H54 (cell line): ENCODE results near the gene KIAA0513.

Experiments
- DNase-seq: peaks from one replicate; pipeline ENCODE4 v3.0.0; 2011; ENCODE audit warnings: low spot score, mixed read lengths; ENCODE audit not compliant: insufficient read length
- FAIRE-seq: peaks from 3 replicates; lab custom pipeline; 2011; peaks lifted over from hg19 to GRCh38; lab: Jason Lieb, UNC
- POLR2A ChIP-seq: IDR thresholded peaks from 2 replicates; pipeline ENCODE4 v1.6.1; 2011; ENCODE audit warnings: low read depth, mild to moderate bottlenecking, low read length

The KIAA0513 gene

DNA sequence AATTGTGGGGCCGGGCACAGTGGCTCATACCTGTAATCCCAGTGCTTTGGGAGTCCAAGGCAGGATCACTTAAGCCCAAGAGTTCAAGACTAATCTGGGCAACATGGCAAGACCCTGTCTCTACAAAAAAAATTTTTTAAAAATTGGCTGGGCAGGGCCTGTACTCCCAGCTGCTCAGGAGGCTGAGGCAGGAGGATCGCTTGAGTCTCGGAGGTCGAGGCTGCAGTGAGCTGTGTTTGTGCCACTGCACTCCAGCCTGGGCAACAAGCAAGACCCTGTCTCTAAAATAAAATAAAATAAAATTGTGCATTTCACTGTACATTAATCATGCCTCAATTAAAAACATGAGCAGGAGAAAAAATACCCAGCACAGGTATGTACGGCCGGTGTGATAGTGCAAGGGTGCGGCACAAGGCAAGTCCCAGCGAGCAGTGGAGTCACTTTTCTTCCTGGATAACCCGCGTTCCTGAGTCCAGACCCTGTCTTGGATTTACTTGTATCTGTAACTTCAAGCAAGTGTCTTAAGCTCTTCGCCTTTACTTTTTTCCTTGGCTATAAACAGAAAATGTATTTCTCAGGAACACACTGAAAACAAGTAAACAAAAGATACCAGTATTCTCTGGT lies 27.6 kb upstream of the KIAA0513 start:
- TF ChIP-seq POLR2A, result no peak
- FAIRE-seq (no peak), DNase-seq (no peak)

DNA sequence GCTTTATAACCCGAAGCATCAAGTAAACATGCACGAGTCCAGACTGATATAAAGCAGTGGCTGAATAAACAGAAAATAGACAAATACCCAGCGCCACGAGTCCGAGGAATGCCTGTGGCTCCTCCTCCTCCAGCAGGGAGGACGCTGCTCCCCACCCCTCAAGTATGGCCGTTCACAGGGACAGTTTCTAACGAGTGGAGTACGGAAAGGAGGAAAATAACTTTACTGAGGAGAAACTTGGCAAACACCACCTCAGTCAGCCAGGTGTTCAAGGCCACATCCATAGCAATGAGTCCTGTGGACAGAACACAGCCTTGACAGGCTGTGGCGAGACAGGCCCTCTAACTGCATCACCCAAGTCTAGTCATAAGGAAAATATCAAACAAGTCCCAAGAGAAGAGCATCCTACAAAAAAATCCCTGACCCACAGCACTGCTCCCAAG lies 25.5 kb upstream of the KIAA0513 start:
- DNase-seq (no peak), FAIRE-seq (no peak)
- no peak for TF ChIP-seq POLR2A

DNA sequence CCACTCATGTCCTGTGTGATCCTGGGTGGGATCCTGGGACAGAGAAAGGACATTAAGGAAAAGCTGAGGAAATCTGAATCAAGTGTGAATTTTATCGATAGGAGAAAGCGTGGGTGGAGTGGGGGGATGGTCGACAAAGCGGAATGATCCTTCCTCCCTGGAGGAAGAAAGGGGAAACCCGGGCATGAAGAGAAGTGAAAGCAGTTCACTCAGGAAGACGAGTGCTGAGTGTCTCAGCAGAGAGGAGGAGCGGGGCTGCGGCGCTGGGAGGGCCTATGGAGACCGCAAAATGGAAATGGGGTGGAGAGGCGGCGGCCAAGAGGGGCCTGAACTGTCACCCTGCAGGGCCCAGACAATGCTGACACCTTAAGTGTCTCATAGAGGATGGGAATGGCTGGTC lies 25.0 kb upstream of the KIAA0513 start:
- TF ChIP-seq POLR2A, result no peak
- DNase-seq, result no peak
- no peak for FAIRE-seq

DNA sequence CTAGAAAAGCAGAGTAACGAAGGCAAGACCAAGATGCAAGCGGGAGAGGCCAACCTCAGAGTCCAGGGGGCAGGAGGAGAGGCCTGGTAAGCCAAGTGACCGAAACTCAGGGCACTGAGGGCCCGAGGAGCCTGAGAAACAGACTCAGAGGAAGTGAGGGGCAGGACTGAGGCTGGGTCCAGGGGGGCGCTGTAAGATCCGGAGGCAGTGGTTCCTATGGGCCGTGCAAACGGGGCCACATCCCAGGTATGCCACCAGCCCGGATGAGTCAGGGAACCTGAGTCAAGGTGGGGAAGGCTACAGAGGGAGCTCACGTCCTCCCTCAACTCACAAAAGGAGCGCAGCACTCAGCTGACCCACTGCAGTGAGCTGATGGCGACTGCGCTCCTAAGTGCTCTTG lies 24.5 kb upstream of the KIAA0513 start:
- TF ChIP-seq POLR2A, result no peak
- FAIRE-seq (no peak), DNase-seq (no peak)

DNA sequence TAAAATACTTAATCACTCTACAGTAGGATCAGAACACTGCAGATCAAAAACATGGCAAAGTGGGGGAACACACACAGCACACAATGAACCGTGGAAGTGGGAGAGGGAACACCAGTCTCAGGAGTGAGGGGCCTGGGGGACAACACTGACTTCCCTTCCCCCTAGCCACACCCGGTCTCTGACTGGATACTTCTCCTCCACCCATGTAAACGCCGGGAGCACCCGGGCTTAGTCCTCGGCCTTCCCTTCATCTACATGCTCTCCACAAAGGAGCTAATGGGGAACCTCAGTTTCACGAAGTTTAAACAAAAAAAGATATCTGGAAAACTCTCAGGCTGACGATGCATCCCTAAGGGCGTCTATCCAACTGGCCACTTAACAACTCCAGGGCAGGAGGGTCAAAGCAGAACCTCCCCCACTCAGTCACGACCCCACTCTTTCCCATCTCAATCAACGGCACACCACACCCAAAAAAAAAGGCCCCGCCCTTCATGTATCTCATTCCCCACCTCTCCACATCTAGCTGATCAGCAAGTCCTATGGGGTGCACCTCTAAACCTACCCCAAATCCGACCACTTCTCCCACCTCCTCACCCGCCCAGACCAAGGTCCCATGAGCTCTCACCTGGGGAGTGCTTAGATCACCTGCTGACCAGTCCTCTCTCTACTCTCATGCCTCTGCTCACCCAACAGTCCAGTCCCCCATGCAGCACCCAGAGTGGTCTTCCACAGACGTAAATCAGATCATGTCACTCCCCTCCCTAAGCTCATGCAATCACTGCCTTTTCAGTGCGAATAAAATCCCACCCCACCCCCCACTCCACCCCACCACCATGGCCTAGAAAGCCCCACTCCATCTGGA lies 23.6 kb upstream of the KIAA0513 start:
- FAIRE-seq (no peak), DNase-seq (no peak)
- TF ChIP-seq POLR2A, result no peak

DNA sequence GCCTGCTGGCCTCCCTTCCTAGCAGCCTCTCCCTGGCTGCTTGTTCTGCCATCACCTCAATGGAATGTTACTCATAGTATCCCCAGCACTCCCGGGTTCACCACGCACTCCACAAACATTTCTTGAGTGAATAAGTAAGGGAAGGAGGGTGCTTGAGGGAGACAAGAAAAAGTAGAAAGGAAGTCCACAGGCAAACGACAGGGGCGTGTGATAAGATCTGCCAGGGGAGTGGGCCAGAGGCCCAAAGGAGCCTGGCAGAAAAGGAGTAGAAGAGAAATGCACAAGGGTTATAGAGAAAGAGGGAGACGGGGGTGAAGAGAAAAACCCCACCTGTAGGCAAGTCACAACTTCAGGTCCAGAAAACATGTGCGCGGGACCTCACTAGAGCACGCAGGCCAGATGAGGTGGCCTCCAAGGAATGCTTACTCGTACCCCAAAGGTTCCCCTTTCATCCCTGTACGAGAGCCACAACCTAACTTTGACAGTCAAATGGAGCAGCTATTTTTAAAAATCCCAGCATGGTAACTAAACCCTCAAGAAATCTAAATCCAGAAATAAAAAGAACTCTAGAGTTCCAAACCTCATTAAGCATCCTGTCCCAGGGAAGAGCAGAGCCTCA lies 22.9 kb upstream of the KIAA0513 start:
- FAIRE-seq, result no peak
- TF ChIP-seq POLR2A, result no peak

DNA sequence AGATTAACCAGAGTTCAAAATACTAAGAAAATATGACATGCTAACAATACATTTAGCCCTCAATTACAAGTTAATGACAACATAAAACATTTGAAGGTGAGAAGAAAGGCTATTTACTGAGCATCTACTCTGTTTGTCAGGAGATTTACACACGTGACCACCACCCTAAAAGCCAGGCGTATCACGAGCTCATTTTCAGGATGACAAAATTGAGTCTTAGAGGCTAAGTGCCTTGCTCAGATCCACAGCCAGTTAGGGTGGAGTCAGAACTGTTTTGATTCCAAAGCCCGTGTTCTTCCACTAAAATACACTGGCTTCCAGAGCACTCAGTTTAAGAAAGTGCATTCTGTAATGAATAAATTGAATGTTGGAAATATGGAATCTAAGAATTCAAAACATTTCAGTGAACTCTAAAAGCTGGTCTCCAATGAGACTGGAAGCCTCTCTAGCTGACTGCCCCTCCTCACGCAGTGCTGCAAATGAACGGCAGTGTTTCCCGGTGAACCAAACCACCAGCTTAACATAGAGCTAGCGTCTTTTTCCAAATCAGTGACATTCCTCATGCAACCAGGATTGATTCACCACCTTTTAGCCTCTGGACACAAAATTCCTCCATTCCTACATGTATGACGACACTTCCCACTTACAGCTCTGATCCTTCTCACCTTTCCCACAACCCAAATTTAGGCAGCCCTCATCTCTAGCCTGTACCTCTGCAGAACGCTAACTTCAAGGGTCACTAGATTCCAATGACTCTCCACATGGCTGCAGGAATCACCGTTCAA lies 22.1 kb upstream of the KIAA0513 start:
- no peak for TF ChIP-seq POLR2A
- FAIRE-seq, result no peak

More for the DNA sequence above, 22.9 kb upstream of the KIAA0513 start:
- DNase-seq, result peak; percentile 93

DNA sequence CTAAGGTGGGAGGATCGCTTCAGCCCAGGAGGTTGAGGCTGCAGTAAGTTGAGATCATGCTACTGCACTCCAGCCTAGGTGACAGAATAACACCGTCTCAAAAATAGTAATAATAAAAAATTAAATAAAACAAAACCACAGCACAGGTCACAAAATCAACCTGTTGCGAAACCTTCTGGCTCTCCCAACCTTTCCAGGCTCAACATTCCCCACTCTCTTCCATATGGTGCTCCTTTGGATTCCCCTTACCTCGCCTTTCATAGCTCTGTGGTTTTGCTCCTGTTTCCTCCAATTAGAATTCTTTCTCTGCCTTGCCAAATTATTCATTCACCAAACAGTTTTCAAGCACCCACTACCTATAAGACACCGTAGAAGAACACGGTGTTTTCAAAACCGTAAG lies 21.0 kb upstream of the KIAA0513 start:
- FAIRE-seq, result no peak

More for the DNA sequence above, 22.1 kb upstream of the KIAA0513 start:
- peak; percentile 47 for DNase-seq

DNA sequence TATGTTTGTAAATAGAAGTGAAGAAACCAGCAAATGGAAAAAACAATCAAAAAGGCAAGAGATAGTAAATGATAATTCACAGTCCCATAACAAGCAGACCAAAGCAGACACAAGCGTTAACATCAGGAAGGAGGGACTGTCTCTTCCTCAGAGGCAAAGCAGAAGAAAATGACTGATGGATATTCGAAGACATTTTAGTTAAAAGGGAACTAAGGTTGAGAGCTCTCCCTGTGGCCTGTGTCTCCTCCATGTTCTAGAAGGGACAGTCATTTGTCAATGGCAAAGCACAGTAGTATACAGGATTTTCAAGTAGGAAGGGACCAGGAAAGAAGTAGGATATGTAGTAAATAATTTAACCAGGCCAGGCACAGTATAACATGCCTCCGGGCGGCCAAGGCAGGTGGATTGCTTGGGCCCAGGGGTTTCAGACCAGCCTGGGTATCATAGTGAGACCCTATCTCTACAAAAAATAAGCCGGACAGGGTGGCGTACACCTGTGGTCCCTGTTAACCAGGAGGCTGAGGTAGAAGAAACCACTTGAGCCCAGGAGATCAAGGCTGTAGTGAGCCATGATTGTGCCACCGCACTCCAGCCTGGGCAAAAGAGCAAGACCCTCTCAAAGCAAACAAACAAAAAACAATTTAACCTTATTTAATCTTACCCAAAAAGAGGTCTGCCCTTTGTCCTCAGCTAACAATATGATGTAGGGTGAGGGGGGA lies 19.9 kb upstream of the KIAA0513 start:
- TF ChIP-seq POLR2A, result no peak
- no peak for FAIRE-seq
- DNase-seq, result no peak

More for the DNA sequence above, 21.0 kb upstream of the KIAA0513 start:
- no peak for DNase-seq
- no peak for TF ChIP-seq POLR2A

DNA sequence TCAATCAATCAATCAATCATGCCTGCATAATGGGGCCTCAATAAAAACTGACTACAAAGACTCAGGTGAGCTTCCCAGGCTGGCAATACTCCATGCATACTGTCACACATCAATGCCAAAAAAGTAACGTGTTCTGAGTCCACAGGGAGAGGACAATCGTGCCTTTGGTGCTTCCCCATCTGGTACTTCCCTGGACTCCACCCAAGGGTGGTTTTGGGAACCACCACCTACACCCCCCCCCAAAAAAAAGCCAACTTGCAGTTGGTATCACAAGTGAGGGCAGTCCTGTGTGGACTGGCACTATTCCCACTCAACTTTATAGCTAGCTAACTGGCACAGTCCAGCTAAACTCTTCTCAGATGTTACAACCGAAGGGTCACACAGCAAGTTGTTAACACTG lies 19.3 kb upstream of the KIAA0513 start:
- DNase-seq (no peak), FAIRE-seq (no peak)
- no peak for TF ChIP-seq POLR2A

DNA sequence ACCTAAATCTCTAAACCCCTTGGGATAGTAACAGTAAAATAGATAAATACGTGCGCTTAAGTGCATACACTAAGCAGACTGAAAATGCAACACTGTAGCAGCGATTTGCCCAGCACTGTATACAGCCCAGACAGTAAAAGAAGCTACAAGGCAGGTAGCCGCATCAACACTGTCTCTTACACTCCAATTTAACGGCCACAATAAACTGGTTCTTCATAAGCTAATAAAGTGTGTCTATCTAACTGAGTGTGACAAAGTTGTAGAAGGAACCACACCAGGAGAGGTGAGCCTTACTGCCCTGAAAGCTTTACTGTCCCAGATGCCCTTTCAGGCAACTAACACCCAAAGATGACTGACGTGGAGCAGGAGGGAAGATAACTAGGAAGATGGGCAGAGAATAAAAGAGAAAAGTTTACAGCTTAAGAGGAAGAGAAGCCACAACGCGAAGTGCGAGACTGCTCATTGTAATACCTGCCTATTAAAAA lies 17.1 kb upstream of the KIAA0513 start:
- no peak for TF ChIP-seq POLR2A
- DNase-seq (no peak), FAIRE-seq (no peak)

DNA sequence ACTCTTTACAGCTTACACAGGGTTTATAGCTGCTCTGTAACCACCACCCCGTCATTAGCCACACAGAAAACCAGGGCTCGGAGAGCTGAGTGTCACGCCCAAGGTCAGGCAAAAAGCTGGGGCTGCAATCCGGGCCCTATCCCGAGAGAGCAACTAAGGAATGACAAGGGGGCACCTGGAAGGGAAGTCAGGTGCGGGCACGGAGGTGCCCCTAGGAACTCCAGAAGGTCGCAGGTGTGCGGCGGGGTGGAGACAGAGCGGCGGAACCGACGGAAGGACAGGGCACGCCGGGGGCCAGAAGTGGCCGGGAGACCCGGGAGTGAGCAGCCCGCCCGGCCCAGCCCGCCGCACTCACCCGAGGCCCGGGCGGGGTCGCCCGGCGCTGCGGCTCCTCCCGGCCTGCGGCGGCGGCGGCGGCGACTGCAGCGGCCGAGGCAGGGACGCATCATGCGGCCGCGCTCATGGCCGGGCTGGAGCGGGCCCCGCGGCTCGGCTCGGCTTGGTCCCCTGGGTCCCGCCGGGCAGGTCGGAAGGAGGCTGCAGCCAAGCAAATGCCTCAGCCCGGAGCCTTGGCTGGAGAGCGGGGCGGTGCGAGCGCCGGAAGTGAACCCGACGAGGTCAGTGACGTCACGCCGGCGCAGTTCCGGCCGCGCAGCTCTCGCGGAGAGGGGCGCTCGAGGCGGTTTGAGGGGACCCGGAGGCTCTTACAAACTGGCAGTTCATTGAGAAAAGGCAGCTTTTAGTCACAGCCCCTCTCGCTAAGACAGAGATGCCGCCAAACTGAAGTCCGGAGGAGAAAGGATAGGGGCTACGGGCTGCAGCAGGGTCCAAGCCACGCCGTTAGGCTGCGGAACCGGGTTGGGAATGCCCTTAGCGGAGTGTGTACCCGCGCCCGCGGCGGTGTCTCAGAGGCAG lies 16.4 kb upstream of the KIAA0513 start, which contains the start of gene ZDHHC7:
ZDHHC7 (minus strand) TSS at position 605 of the 915 bp plus-strand sequence. CDS start 20,917 bp downstream, outside the sequence.
- peak; percentile 94 for TF ChIP-seq POLR2A
- peak; percentile 84 for DNase-seq
- no peak for FAIRE-seq
